Liver (tissue), 9 donors: Measurements from ENCODE around the gene KCND2. TPM values are rescaled to one million over a fixed set of nuclear protein-coding genes. Genes with fewer than 3 reads are reported as not detected.

Source experiments
- DNase-seq: peaks from one replicate; pipeline ENCODE4 v3.0.0-alpha.2; 2017; ENCODE audit warnings: low spot score
- H3K27ac ChIP-seq, 2 donors: one replicate each; pipeline ENCODE4 v1.7.0; 2013; ENCODE audit warnings: inconsistent platforms in 2 of 2, low read length in 2 of 2, control low read depth in 1 of 2, low read depth in 1 of 2, mild to moderate bottlenecking in 1 of 2
- H3K27me3 ChIP-seq, 4 donors: one replicate each; pipeline versions ENCODE4 v1.6.1 to v1.7.0; 2013; ENCODE audit warnings: low read length in 3 of 4, inconsistent platforms in 1 of 4, mild to moderate bottlenecking in 1 of 4, moderate library complexity in 1 of 4; ENCODE audit not compliant: control insufficient read depth in 4 of 4, insufficient read depth in 4 of 4
- H3K36me3 ChIP-seq, 4 donors: one replicate each; pipeline versions ENCODE4 v1.6.1 to v1.7.0; 2013; ENCODE audit warnings: low read length in 3 of 4, mild to moderate bottlenecking in 3 of 4, low read depth in 1 of 4, moderate library complexity in 1 of 4; ENCODE audit not compliant: control insufficient read depth in 4 of 4, insufficient read depth in 3 of 4
- H3K4me1 ChIP-seq, 4 donors: one replicate each; pipeline versions ENCODE4 v1.6.1 to v1.7.0; 2013; ENCODE audit warnings: low read length in 3 of 4, mild to moderate bottlenecking in 3 of 4, moderate library complexity in 1 of 4; ENCODE audit not compliant: control insufficient read depth in 4 of 4, insufficient read depth in 4 of 4
- H3K4me3 ChIP-seq, 3 donors: one replicate each; pipeline versions ENCODE4 v1.6.1 to v1.7.0; 2013; ENCODE audit warnings: low read length in 3 of 3, control low read depth in 1 of 3, low read depth in 1 of 3, mild to moderate bottlenecking in 1 of 3
- H3K9ac ChIP-seq, 2 donors: one replicate each; pipeline ENCODE4 v1.7.0; 2013; ENCODE audit warnings: low read length in 2 of 2, mild to moderate bottlenecking in 2 of 2, moderate library complexity in 2 of 2, control low read depth in 1 of 2, low read depth in 1 of 2
- H3K9me3 ChIP-seq, 4 donors: one replicate each; pipeline versions ENCODE4 v1.6.1 to v1.7.0; 2013; ENCODE audit warnings: low read length in 3 of 4; ENCODE audit not compliant: control insufficient read depth in 4 of 4
- EGR1 ChIP-seq, 2 donors: IDR thresholded peaks; 2 replicates each; pipeline ENCODE4 v1.6.1; 2016 to 2018; ENCODE audit warnings: antibody characterized with exemption in 2 of 2, low read depth in 2 of 2
- FOXA1 ChIP-seq: IDR thresholded peaks from 2 replicates; pipeline ENCODE4 v1.6.1; 2016; ENCODE audit warnings: antibody characterized with exemption
- FOXA2 ChIP-seq: IDR thresholded peaks from 2 replicates; pipeline ENCODE4 v1.6.1; 2016; ENCODE audit warnings: antibody characterized with exemption
- GABPA ChIP-seq, 2 donors: IDR thresholded peaks in 1 of 2; conservative IDR thresholded peaks in 1 of 2; 2 replicates each; pipeline ENCODE4 v1.6.1; 2016; ENCODE audit warnings: antibody characterized with exemption in 2 of 2, mild to moderate bottlenecking in 1 of 2, moderate library complexity in 1 of 2
- HNF4A ChIP-seq, 2 donors: conservative IDR thresholded peaks; 2 replicates each; pipeline ENCODE4 v1.6.1; 2016; ENCODE audit warnings: antibody characterized with exemption in 2 of 2, mild to moderate bottlenecking in 2 of 2
- HNF4G ChIP-seq: IDR thresholded peaks from 2 replicates; pipeline ENCODE4 v1.6.1; 2016; ENCODE audit warnings: antibody characterized with exemption
- JUND ChIP-seq, 2 donors: IDR thresholded peaks; 2 replicates each; pipeline ENCODE4 v1.6.1; 2016; ENCODE audit warnings: antibody characterized with exemption in 2 of 2
- NR2F2 ChIP-seq: IDR thresholded peaks from 2 replicates; pipeline ENCODE4 v1.6.1; 2016; ENCODE audit warnings: antibody characterized with exemption
- RAD21 ChIP-seq, 2 donors: IDR thresholded peaks; 2 replicates each; pipeline ENCODE4 v1.6.1; 2016; ENCODE audit warnings: antibody characterized with exemption in 2 of 2, mild to moderate bottlenecking in 2 of 2
- RXRA ChIP-seq, 2 donors: IDR thresholded peaks; 2 replicates each; pipeline ENCODE4 v1.6.1; 2017 to 2018; ENCODE audit warnings: antibody characterized with exemption in 2 of 2, mild to moderate bottlenecking in 1 of 2
- SP1 ChIP-seq: IDR thresholded peaks from 2 replicates; pipeline ENCODE4 v1.6.1; 2018; ENCODE audit warnings: antibody characterized with exemption, mild to moderate bottlenecking
- TAF1 ChIP-seq: conservative IDR thresholded peaks from 2 replicates; pipeline ENCODE4 v1.6.1; 2016; ENCODE audit warnings: antibody characterized with exemption, mild to moderate bottlenecking
- YY1 ChIP-seq: IDR thresholded peaks from 2 replicates; pipeline ENCODE4 v1.6.1; 2016; ENCODE audit warnings: antibody characterized with exemption, mild to moderate bottlenecking
- WGBS: extraction: QIAGEN DNeasy Blood & Tissue Kit; methylation state at CpG from one replicate; pipeline ENCODE4 v1.1.7; 2013; 5-methylcytosine and 5-hydroxymethylcytosine counted together
- polyA plus RNA-seq, 2 donors: library from polyadenylated mRNA; stranded (reverse) in 1 of 2; unstranded in 1 of 2; fragments of 200-250 nt in 1 of 2; fragments of >200 nt in 1 of 2; fragmentation: Nextera tagmentation in 1 of 2; extraction: Ambion mirVana in 1 of 2; gene quantifications; one replicate each; pipeline versions ENCODE4 v1.2.1 to v1.2.3, GENCODE V29; 2013 to 2015
- total RNA-seq, 2 donors: library from RNA; depleted of rRNA; stranded (reverse); fragments of >200 nt; gene quantifications; one replicate each; pipeline ENCODE4 v1.2.3, GENCODE V29; 2014
- TF ChIP-seq, protein P1 (sequence below): IDR thresholded peaks from 2 replicates; pipeline ENCODE4 v1.6.1; 2016; ENCODE audit warnings: antibody characterized with exemption
- TF ChIP-seq, protein P2 (sequence below): fragments of 150-350 bp; IDR thresholded peaks from 2 replicates; pipeline ENCODE4 v1.5.1; 2017; ENCODE audit warnings: improper control_type of control experiment, low read depth, low read length; ENCODE audit not compliant: missing input control
- TF ChIP-seq, protein P3 (sequence below): IDR thresholded peaks from 2 replicates; pipeline ENCODE4 v1.6.1; 2016; ENCODE audit warnings: antibody characterized with exemption
- TF ChIP-seq, protein P4 (sequence below): IDR thresholded peaks from 2 replicates; pipeline ENCODE4 v1.6.1; 2016; ENCODE audit warnings: antibody characterized with exemption, mild to moderate bottlenecking
- TF ChIP-seq, protein P5 (sequence below): IDR thresholded peaks from 2 replicates; pipeline ENCODE4 v1.6.1; 2016; ENCODE audit warnings: antibody characterized with exemption
- donor health status: healthy.
- donor health status: healthy.
- donor health status: healthy.
- donor health status: healthy.
- donor health status: healthy.

KCND2 gene
- total and polyA plus RNA-seq, 4 donors, result 0.02 to 0.22 (median 0.07) TPM

DNA sequence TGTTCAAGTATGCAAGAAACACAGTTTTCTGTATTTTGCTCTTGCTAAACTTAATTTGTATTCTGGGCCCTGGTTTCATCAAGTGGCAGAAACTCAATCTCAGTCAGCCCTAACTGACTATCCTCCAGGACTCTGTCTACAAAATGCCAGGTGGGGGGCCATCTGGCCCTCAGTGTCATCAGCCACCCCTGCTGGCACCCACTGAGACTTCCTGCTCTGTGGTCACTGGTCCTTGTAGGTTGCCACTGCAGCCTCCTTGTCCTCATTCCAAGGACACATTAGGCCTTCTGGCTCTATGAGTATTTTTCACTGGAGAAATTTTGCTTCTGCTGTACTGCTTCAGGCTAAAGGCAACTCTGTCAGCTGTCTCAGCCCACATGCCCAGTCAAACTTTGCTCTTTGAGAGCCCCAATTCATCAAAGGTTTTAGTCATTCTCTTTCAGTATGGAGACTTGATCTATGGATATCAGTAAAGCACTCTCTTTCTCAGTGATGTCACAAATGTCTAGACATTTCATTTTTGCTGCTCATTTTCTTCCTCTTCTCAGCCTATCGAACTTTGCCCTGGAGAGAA is 163.6 kb downstream of the KCND2 start:
- no peaks in the 10 kb centered on the region for H3K27me3 ChIP-seq
- H3K27ac ChIP-seq, result no peak overlapping the region
- no peaks in the 10 kb centered on the region for H3K9me3 ChIP-seq
- H3K36me3 ChIP-seq, result no peaks in the 10 kb centered on the region
- H3K4me1 ChIP-seq, result no peaks in the 10 kb centered on the region
- H3K4me3 ChIP-seq, result no peak overlapping the region
- no peak for TF ChIP-seq YY1
- no peak for TF ChIP-seq FOXA2
- 59% methylated on average over 1 of the region's 1 CpG for WGBS
- no peak overlapping the region for H3K9ac ChIP-seq
- DNase-seq, result no peak

DNA sequence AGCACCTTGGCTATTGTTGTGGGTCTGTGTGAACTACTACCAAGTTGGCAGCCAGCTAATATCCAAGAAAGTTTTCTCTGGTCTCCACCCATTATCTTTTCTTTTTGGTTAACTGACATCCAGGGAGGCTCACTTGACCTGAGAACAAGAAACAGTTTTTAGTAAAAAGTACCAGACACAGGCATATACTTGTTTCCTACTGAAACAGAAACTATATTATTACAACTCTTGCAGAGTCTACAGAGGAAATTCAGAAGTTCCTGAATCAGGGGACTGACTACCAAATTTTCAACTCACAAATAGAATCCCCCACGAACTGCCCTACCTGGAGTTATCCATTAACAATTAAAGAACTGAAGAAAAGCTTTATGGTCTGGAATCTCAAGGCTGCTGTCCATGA is 168.9 kb downstream of the KCND2 start:
- H3K4me3 ChIP-seq, result no peak overlapping the region
- no peaks in the 10 kb centered on the region for H3K36me3 ChIP-seq
- H3K27me3 ChIP-seq, result no peaks in the 10 kb centered on the region
- H3K27ac ChIP-seq, result no peak overlapping the region
- no peaks in the 10 kb centered on the region for H3K9me3 ChIP-seq
- DNase-seq, result no peak
- H3K4me1 ChIP-seq, result no peaks in the 10 kb centered on the region
- TF ChIP-seq GABPA (IDR thresholded peaks at IDR 0.05 in 1 of 2, conservative IDR thresholded peaks at IDR 0.05 in 1 of 2) (no peak), EGR1 (IDR thresholded peaks at IDR 0.05; ENCODE audit: low read depth in 2 of 2) (no peak)
- TF ChIP-seq, protein P1, sequence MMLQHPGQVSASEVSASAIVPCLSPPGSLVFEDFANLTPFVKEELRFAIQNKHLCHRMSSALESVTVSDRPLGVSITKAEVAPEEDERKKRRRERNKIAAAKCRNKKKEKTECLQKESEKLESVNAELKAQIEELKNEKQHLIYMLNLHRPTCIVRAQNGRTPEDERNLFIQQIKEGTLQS, result no peak
- no peak overlapping the region for H3K9ac ChIP-seq
- WGBS, result 13% methylated on average over 1 of the region's 1 CpG

DNA sequence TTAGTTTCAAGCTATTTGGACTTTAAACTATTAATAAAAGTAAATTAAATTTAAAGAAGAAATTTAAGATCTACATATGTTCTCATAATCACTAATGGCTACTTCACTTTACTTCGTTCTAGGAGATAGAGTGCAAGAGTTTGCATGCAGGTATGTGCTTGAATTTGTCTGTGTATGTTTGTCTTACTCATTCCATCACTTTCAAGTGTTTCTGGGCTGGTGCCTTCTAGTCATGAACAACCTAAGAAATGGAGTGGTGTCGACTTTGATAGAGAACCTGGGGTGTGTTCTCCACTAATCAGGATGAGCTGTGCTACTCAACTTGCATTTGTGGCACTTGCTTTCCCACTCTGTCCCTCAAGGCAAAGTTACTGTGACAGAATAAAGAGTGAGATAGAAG is 169.9 kb downstream of the KCND2 start:
- WGBS, result 51% methylated on average over 2 of the region's 2 CpGs
- H3K27me3 ChIP-seq, result no peaks in the 10 kb centered on the region
- H3K4me1 ChIP-seq, result no peaks in the 10 kb centered on the region
- no peak for DNase-seq
- no peak overlapping the region for H3K9ac ChIP-seq
- H3K4me3 ChIP-seq, result no peak overlapping the region
- no peak overlapping the region for H3K27ac ChIP-seq
- TF ChIP-seq JUND (IDR thresholded peaks at IDR 0.05) (no peak), RAD21 (IDR thresholded peaks at IDR 0.05) (no peak), FOXA1 (no peak), HNF4G (no peak), FOXA2 (no peak), HNF4A (conservative IDR thresholded peaks at IDR 0.05) (no peak), NR2F2 (no peak), RXRA (IDR thresholded peaks at IDR 0.05) (no peak), YY1 (no peak), TAF1 (no peak), EGR1 (IDR thresholded peaks at IDR 0.05; ENCODE audit: low read depth in 2 of 2) (no peak), SP1 (no peak)
- TF ChIP-seq, protein P2, sequence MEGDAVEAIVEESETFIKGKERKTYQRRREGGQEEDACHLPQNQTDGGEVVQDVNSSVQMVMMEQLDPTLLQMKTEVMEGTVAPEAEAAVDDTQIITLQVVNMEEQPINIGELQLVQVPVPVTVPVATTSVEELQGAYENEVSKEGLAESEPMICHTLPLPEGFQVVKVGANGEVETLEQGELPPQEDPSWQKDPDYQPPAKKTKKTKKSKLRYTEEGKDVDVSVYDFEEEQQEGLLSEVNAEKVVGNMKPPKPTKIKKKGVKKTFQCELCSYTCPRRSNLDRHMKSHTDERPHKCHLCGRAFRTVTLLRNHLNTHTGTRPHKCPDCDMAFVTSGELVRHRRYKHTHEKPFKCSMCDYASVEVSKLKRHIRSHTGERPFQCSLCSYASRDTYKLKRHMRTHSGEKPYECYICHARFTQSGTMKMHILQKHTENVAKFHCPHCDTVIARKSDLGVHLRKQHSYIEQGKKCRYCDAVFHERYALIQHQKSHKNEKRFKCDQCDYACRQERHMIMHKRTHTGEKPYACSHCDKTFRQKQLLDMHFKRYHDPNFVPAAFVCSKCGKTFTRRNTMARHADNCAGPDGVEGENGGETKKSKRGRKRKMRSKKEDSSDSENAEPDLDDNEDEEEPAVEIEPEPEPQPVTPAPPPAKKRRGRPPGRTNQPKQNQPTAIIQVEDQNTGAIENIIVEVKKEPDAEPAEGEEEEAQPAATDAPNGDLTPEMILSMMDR, result no peak
- TF ChIP-seq, protein P3, sequence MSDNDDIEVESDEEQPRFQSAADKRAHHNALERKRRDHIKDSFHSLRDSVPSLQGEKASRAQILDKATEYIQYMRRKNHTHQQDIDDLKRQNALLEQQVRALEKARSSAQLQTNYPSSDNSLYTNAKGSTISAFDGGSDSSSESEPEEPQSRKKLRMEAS, result no peak
- TF ChIP-seq, protein P1, result no peak
- TF ChIP-seq, protein P4, sequence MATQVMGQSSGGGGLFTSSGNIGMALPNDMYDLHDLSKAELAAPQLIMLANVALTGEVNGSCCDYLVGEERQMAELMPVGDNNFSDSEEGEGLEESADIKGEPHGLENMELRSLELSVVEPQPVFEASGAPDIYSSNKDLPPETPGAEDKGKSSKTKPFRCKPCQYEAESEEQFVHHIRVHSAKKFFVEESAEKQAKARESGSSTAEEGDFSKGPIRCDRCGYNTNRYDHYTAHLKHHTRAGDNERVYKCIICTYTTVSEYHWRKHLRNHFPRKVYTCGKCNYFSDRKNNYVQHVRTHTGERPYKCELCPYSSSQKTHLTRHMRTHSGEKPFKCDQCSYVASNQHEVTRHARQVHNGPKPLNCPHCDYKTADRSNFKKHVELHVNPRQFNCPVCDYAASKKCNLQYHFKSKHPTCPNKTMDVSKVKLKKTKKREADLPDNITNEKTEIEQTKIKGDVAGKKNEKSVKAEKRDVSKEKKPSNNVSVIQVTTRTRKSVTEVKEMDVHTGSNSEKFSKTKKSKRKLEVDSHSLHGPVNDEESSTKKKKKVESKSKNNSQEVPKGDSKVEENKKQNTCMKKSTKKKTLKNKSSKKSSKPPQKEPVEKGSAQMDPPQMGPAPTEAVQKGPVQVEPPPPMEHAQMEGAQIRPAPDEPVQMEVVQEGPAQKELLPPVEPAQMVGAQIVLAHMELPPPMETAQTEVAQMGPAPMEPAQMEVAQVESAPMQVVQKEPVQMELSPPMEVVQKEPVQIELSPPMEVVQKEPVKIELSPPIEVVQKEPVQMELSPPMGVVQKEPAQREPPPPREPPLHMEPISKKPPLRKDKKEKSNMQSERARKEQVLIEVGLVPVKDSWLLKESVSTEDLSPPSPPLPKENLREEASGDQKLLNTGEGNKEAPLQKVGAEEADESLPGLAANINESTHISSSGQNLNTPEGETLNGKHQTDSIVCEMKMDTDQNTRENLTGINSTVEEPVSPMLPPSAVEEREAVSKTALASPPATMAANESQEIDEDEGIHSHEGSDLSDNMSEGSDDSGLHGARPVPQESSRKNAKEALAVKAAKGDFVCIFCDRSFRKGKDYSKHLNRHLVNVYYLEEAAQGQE, result no peak
- TF ChIP-seq, protein P5, sequence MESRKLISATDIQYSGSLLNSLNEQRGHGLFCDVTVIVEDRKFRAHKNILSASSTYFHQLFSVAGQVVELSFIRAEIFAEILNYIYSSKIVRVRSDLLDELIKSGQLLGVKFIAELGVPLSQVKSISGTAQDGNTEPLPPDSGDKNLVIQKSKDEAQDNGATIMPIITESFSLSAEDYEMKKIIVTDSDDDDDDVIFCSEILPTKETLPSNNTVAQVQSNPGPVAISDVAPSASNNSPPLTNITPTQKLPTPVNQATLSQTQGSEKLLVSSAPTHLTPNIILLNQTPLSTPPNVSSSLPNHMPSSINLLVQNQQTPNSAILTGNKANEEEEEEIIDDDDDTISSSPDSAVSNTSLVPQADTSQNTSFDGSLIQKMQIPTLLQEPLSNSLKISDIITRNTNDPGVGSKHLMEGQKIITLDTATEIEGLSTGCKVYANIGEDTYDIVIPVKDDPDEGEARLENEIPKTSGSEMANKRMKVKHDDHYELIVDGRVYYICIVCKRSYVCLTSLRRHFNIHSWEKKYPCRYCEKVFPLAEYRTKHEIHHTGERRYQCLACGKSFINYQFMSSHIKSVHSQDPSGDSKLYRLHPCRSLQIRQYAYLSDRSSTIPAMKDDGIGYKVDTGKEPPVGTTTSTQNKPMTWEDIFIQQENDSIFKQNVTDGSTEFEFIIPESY, result no peak
- H3K36me3 ChIP-seq, result no peaks in the 10 kb centered on the region
- no peaks in the 10 kb centered on the region for H3K9me3 ChIP-seq
